HG03103 (cell line): ENCODE data around the gene ARL8B.
"Not testable (repeated sequence)": the region's sequence is repeated elsewhere in the genome, so short reads cannot be mapped to it uniquely, and the experiment has no call there.

Source experiments
- ATAC-seq: cut with Tn5 transposase; IDR thresholded peaks from one replicate; pipeline ENCODE4 v1.9.1; 2021; ENCODE audit warnings: low read depth; ENCODE audit not compliant: unreplicated experiment

The ARL8B gene

DNA sequence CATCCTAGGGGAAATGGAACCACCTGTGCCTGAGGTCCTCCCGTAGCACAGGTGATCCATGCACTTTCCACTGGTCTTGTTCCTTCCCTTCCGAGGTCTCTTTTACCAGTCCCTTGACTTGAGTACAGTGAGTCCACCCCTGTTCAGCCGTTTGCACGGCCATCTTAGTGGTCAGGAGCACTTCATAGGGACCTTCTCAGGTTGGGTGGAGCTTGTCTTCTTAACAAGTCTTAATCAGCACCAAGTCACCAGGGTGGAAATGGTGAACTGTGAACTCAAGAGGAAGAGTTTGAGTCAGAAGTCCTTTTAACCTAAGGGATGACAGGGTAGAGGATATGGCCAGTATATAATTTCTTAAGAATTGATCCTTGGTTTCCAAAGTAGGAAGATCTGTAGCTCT is 21.4 kb downstream of the ARL8B start:
- ATAC-seq = no peak

DNA sequence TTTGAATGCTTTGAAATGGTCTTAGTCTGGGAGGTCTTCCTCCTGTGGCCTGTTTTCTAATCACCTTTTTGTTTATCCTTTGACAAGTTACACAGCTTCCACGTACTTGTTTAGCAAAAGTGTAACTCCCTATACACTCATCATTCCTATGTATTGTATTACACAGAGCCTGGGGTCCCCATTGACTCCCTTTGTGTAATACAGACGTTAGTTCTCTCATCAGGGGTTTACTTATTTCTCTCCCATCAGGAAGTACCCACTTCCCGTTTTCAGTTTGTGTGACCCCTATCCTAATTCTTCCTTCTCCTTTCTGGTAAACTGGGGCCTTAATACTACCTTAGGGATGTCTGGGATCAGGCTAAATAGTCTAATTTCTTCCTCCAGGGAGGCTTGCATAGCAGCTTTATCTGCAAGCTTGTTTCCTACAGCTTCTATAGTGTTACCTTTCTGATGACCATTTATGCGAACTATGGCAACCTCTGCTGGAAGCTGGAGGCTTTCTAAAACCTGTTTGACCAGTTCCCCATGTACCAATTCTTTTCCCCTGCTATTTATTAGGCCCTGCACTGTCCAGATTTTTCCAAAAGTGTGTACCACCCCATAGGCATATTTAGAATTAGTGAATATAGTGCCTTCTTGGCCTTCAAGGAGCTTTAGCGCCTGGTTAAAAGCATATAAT is 22.4 kb downstream of the ARL8B start:
- ATAC-seq = no peak

DNA sequence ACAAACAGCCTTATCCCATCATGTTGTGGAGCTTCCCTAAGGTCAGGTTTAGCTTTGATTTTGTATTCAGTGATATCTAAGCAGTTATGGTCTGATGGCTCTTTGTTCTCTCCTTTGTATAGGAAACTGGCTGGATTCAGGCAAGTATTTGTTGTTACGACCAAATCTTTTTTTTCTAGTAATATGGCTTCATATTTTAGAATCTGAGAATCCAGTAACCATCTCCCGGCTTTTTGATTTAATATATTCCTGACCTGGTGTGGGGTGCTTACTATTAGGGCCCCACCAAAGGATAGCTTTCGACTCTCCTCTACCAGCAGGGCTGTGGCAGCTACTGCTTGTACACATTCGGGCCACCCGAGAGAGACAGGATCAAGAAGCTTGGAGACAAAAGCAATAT is 23.0 kb downstream of the ARL8B start:
- no peak for ATAC-seq

DNA sequence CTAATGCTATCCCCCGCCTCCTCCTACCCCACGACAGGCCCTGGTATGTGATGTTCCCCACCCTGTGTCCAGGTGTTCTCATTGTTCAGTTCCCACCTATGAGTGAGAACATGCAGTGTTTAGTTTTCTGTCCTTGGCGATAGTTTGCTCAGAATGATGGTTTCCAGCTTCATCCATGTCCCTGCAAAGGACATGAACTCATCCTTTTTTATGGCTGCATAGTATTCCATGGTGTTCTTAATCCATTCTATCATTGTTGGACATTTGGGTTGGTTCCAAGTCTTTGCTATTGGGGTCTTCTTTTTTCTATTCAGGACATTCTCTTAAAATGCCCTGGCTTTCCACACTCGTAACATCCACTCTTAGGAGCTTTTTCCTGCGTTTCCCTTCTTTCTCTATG is 25.1 kb downstream of the ARL8B start:
- ATAC-seq = not testable (repeated sequence)

DNA sequence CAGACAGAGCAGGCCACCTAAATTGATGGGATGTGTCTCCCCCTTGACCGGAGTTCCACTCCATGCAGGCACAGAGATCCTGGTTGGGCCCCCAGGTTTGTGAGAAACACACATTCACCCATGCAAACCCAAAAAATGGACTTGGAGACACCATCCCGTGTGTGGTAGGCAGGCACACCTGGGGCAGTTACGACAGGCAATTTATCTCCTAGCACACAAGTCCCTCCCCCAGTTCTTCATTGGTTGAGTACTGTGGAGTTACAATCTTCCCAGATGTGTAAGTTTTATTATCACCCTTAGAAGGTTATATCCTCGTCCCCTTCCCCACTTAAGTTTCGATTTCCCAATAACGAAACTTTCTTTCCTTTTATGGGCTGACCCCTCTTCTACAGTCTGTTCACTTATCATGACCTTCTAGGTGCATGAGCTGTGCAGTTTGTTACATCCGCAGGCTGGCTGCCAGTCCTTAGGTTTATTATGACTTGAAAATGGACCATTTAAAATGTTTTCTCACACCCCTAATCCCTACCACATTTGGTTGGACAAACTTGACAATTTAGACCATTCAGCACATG is 27.3 kb downstream of the ARL8B start:
- no peak for ATAC-seq

DNA sequence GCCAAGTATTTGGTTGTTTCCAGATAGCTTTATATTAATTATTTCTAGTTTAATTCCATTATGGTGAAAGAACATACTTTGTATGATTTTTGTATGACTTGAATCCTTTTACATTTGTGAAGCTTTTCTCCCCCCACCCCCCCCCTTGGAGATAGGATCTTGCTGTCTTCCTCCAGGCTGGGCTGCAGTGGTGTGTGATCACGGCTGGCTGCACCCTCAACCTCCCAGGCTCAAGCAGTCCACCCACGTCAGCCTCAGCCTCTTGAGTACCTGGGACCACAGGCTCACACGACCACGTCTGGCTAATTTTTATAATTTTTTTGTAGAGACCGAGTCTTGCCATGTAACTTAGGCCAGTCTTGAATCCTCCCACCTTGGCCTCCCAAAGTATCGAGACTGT is 29.5 kb downstream of the ARL8B start:
- ATAC-seq = peak; percentile 56

DNA sequence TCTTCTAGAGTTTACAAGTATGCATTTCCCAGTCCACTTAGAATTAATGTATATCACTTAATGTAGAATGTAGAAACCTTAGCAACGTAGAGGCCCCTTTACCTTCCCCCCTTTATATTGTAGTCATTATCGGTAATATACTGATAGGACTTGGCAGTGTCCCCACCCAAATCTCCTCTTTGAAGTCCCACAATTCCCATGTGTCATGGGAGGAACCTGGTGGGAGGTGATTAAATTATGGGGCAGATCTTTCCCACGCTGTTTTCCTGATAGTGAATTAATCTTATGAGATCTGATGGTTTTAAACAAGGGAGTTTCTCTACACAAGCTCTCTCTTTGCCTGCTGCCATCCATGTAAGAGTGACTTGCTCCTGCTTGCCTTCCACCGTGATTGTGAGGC is 31.0 kb downstream of the ARL8B start:
- ATAC-seq = no peak

DNA sequence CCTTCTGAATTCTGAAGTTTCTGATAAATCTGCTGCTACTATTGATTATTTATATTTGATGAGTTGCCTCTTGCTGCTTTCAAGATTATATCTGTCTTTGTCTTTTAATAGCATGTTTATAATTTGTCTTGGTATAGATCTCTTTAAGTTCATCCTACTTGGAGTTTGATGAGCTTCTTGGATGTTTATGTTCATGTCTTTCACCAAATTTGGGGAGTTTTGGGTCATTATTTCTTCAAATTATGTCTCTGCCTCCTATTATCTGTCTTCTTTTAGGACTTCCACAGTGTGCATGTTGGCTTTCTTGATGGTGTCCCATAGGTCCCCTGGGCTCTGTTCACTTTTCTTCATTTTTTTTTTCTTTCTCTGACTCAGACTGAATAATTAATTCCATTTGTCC is 33.1 kb downstream of the ARL8B start:
- ATAC-seq = no peak

DNA sequence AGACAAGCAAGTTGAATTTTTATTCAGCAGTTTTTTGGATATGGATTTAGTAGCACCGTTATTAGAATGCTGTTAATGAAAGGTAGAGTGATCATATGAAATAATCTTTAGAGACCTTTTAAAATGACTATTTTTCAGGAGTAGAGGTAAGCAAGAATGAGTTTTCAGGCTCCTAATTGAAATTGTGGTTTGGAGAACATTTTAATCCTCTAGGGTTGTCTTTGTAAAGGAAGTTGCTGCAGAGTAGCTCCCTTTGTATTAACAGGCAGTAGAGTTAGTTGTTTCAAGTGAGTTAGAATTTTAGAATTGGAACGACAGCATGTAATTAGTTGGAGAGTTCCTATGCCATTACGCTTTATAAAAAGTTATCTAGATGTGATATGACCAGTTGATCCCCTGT is 38.2 kb downstream of the ARL8B start:
- ATAC-seq = no peak

DNA sequence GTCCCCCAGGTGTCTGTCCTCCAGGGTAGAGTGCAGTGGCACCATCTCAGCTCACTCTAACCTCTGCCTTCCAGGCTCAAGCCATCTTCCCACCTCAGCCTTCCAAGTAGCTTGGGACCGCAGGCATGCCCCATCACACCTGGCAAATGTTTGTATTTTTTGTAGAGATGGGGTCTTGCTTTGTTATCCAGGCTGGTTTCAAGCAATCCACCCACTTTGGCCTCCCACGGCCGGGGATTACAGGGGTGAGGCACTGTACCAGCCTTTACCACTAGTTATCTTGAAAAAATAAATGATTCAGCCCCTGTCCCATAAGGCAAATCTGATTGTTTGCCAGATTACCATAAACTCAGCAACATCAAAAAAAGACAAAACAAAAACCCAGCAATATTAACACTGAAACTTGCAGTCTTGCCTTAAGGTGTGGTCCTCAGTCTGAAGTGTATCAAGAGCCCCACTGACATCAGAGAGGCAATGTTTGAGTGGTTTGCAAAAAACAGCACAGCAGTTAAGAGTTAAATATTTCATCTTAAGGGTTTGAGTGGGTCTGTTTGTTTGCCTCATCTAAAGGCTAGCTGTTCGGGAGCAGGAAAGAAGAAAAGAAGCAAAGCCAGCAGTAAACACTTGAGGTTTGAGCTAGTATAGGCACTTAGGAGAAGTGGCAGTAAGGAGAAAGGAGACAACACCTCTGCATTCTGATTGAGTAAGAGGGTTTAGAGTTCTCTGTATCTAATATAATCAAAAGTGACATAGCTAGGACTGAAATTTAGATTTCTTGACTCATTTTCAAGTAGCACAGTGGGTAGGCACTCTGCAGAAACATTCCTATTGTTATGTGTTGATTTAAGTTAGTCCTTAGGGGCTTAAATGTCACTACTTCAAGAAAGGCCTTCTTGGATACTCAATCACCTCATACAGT is 39.1 kb downstream of the ARL8B start:
- ATAC-seq = no peak

DNA sequence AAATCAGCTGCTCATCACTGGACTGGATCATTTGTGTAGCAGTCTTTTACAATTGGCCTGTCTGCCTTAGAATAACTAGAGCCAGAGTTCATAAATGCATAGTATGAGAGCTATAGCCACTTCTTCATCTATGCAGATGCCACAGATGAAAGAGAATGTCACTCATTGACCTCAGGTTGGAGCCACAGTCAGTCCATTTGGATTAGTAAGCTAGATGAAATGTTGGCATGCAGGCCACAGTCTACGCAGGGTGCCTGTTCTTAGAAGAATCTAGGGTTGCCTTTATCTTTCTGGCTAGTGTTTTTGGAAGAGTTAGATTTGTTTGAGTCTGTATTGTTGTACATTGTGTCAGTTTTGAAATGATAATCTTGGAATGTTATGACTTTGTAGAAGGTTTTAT is 40.0 kb downstream of the ARL8B start:
- ATAC-seq = no peak

DNA sequence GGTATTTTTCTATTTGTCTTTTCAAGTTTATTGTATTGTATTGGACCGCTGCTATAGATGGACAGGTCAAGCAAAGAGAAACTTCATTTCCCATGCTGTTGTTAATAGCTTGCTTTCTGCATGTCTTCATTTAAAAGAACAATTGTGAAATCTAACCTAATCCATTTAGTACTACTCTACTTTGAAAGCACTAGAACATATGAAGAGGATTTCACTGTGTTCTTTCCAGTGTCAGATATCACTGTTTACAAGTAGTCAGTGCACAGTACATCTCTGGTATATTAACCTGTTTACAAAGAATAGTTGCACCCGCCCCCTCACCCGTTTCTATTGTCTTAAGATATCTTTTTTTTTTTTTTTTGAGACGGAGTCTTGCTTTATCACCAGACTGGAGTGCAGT is 43.6 kb downstream of the ARL8B start:
- ATAC-seq = no peak

DNA sequence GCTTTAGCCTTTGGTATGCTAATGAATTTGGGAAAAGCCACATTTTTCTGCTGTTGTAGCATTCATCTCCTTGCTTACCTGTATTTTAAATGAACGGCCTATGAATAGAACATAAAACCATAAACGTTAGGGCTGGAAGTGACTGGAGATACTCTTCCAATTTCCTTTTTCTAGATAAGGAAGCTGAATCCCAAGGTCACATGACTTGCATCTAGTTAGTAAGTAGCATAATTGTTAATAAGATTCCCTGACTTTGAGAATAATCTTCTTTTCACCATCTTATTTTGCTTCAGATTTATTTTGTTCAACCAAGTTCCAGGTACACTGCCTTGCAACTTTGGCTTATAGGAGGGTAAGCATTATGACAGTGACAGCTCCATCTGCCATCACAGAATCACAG is 44.8 kb downstream of the ARL8B start:
- no peak for ATAC-seq

DNA sequence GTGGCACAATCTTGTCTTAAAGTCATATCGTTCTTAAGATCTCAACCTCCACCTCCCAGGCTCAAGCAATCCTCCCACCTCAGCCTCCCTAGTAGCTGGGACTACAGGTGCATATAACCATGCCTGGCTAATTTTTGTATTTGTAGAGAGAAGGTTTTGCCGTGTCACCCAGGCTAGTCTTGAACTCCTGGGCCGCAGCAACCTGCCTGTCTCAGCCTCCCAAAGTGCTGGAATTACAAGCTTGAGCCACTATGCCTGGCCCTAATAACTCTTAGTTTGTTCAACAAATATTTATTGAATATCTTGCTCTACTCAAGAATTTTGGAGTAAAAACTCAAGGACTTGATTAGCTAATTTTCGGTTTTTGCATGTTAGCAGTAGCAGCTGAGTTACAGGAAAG is 46.0 kb downstream of the ARL8B start:
- no peak for ATAC-seq

DNA sequence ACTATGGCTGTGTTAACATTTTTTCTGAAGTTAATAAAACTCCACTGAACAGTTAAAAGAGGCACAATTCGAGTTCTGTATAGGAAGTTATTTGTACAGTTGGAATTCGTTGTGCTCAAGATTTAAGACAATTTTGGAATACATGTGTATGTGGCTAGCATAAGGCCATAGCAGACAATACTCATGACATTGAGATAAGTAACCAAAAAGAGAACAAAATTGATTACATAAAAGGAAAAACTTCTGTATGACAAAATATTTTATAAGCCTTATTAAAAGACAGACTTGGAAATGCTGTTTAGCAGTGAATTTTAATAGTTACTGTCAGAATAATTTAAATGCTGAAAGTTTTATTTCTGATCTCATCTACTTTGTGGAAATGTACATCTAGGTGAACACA is 47.7 kb downstream of the ARL8B start:
- ATAC-seq = no peak

DNA sequence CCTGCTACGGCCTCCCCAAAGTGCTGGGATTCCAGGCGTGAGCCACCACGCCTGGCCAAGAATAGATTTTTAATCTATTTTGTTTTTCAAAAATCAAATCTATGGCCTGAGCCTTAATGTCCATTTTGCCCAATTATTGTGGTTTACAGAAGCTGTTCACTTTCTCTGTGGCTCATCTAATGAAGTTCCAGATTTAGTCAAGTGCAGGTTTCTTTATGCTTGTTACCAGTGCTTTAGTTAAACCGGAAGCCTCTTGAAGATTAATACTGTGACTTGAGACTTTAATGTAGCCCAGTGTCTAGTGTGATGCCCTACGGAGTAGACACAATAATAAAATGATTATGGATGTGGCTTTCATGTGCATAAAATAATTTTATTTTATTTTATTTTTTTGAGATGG is 48.9 kb downstream of the ARL8B start:
- ATAC-seq = no peak

DNA sequence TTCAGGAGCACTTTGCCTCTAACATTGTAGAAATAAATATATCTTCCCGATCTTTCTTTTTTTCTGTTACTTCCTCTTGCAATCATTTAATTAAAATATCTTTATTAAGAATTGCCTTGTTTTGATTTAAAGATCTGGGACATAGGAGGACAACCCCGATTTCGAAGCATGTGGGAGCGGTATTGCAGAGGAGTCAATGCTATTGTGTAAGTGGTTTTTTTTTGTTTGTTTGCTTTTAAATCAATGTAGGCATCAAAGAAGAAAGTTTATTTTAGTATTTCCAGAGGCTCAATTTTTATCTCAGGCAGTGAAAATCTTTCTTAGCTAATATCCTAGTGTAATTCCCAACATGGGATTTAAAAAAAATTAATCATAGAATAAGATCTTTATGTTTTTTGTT is 49.9 kb downstream of the ARL8B start:
- no peak for ATAC-seq

DNA sequence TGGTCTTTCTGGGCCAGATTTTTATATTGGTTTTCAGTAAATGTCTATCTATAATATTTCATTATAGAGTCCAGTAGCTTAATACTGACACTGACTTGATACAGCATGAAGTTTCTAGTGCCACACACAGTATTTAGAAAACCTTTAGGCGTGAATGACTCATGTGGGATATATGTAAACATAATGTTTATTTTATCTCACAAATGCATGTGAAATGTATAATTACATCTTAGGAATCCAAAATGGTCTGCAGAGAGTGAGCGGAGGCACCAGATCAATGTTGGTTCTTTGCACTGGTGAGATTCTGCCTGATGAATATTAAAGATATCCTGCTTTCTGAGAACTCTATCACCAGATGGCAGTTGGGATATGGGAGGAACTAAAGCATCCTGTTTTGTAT is 56.9 kb downstream of the ARL8B start:
- ATAC-seq = not testable (repeated sequence)

DNA sequence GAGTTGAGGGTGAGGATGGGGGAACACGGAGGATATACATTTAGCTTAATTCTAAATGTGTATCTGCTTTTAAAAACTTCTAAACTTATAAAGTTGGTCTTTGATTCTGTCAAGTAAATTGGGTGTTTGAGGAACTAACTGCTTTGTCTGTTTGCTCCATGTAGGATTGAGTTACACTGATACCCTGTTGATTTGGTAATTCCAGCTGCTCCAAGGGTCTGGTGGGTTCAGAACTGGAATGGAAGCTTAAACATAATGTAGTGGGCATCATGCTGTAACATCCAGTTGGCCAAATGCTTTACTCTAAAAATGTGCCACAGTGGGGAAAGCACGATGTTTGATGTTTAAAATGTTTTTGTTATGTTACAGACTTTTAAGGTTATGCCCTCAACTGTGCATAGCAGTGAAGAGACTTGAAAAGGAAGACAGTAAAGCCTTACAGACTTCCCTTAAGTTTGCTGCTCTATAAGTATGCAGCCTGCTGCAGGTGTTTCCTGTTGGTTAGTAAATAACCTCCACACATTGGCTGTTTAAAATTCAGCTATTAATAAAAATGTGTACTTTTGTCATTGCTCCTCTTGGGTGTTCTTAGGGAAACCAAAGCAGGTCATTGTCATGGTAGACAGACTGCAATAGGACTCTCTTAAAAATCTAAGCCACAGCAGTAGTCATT is 59.5 kb downstream of the ARL8B start:
- peak; percentile 77 for ATAC-seq

DNA sequence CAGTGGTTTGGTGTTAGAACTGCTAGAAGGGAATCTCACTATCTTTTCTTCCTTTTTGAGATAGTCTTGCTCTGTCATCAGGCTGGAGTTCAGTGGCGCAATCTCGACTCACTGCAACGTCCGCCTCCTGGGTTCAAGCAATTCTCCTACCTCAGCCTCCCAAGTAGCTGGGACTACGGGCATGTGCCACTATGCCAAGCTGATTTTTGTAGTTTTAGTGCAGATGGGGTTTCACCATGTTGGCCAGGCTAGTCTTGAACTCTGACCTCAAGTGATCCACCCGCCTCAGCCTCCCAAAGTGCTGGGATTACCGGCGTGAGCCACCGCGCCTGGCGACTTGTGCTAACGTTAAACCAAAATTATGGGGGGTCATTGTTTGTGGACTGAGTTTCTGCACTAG is 61.6 kb downstream of the ARL8B start:
- not testable (repeated sequence) for ATAC-seq

DNA sequence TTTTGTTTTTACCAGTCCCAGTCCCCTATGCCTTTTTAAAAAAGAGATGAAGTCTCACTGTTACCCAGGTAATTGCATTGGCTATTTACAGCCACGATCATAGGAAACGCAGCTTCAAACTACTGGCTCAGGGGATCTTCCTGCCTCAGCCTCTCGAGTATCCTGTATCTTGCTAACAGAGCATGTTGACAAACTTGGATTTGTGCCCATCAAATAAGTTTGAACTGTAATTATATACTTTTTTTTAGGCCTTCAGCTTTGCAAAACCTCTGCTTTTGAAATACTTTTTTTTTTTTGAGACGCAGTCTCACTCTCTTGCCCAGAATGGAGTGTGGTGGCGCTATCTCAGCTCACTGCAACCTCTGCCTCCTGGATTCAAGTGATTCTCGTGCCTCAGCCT is 62.4 kb downstream of the ARL8B start:
- no peak for ATAC-seq
